Rectal smooth muscle tissue (tissue), 1 donor: ENCODE results near the gene PTBP2.

Source experiments
- H3K27ac ChIP-seq: one replicate; pipeline ENCODE4 v1.7.0; 2013; ENCODE audit warnings: low read depth, low read length, inconsistent platforms
- H3K27me3 ChIP-seq: one replicate; pipeline ENCODE4 v1.7.0; 2013; ENCODE audit warnings: low read length; ENCODE audit not compliant: control insufficient read depth, insufficient read depth
- H3K36me3 ChIP-seq: one replicate; pipeline ENCODE4 v1.7.0; 2013; ENCODE audit warnings: low read length; ENCODE audit not compliant: control insufficient read depth, insufficient read depth
- H3K4me1 ChIP-seq: one replicate; pipeline ENCODE4 v1.7.0; 2013; ENCODE audit warnings: low read length; ENCODE audit not compliant: control insufficient read depth, insufficient read depth
- H3K4me3 ChIP-seq: one replicate; pipeline ENCODE4 v1.7.0; 2013; ENCODE audit warnings: low read length
- H3K9ac ChIP-seq: one replicate; pipeline ENCODE4 v1.7.0; 2013; ENCODE audit warnings: low read length

Gene PTBP2

DNA sequence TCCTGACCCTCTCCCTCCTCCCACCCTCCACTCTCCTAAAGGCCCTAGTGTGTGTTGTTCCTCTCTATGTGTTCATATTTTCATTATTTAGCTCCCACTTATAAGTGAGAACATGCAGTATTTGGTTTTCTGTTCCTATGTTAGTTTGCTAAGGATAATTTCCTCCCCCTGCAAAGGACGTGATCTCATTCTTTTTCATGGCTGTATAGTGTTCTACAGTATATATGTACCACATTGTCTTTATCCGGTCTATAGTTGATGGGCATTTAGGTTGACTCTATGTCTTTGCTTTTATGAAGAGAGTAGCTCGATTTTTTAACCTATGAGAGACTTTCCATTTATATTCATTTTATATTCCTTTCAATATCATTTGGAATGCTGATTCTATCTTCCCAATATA lies 7.9 kb upstream of the PTBP2 start:
- Histone ChIP-seq H3K9ac (no peak overlapping the region), H3K27ac (no peak overlapping the region), H3K36me3 (no peaks in the 10 kb centered on the region), H3K4me1 (no peaks in the 10 kb centered on the region), H3K4me3 (no peak overlapping the region), H3K27me3 (no peaks in the 10 kb centered on the region)

GRCh38 chr1:96714881-96715280 lies 6.7 kb upstream of the PTBP2 start:
- Histone ChIP-seq H3K4me1 (no peaks in the 10 kb centered on the region), H3K27me3 (no peaks in the 10 kb centered on the region), H3K9ac (no peak overlapping the region), H3K27ac (no peak overlapping the region), H3K36me3 (no peaks in the 10 kb centered on the region), H3K4me3 (no peak overlapping the region)

DNA sequence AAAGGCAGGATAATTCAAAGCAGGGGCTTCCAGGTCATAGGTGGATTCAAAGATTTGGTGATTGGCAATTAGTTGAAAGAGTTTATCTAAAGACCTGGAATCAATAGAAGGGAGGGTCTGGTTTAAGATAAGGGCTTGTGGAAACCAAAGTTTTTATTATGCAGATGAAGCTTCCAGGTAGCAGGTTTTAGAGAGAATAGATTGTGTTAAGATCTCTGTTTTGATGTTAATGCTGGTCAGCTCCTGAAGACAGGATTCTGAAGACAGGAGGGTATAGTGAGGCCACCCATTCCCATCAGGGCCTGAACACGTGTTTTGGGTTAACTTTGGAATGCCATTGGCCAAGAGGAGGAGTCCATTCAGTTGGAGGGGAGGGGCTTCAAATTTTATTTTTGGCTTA lies 6.1 kb upstream of the PTBP2 start:
- H3K4me1 ChIP-seq = no peaks in the 10 kb centered on the region
- H3K4me3 ChIP-seq = no peak overlapping the region
- no peak overlapping the region for H3K9ac ChIP-seq
- H3K36me3 ChIP-seq = no peaks in the 10 kb centered on the region
- no peak overlapping the region for H3K27ac ChIP-seq
- H3K27me3 ChIP-seq = no peaks in the 10 kb centered on the region

- Histone ChIP-seq H3K27me3 (no peaks in the 10 kb centered on the region), H3K36me3 (peaks cover 3% of the 10 kb centered on the region), H3K27ac (peak overlapping the region; percentile 99), H3K9ac (peak overlapping the region; percentile 83), H3K4me3 (peak overlapping the region; percentile 98), H3K4me1 (peaks cover 10% of the 10 kb centered on the region)
Measured at GRCh38 chr1:96721053-96721415, 550 bp upstream of the PTBP2 start.

- peak overlapping the region; percentile 99 for H3K27ac ChIP-seq
- peak overlapping the region; percentile 97 for H3K9ac ChIP-seq
- peaks cover 13% of the 10 kb centered on the region for H3K4me1 ChIP-seq
- peak overlapping the region; percentile 98 for H3K4me3 ChIP-seq
- H3K36me3 ChIP-seq = peaks cover 3% of the 10 kb centered on the region
- no peaks in the 10 kb centered on the region for H3K27me3 ChIP-seq
Measured at GRCh38 chr1:96722161-96722922, 758 bp downstream of the PTBP2 start.

GRCh38 chr1:96722958-96723357 lies 1.4 kb downstream of the PTBP2 start:
- peak overlapping the region; percentile 70 for H3K9ac ChIP-seq

GRCh38 chr1:96723377-96723776 lies 1.8 kb downstream of the PTBP2 start:
- Histone ChIP-seq H3K27me3 (no peaks in the 10 kb centered on the region), H3K27ac (peak overlapping the region; percentile 99), H3K4me3 (peak overlapping the region; percentile 98)

More at GRCh38 chr1:96722958-96723357, 1.4 kb downstream of the PTBP2 start:
- Histone ChIP-seq H3K27ac (peak overlapping the region; percentile 99), H3K4me1 (peaks cover 13% of the 10 kb centered on the region), H3K4me3 (peak overlapping the region; percentile 98), H3K27me3 (no peaks in the 10 kb centered on the region), H3K36me3 (peaks cover 3% of the 10 kb centered on the region)

GRCh38 chr1:96723936-96724335 lies 2.4 kb downstream of the PTBP2 start:
- Histone ChIP-seq H3K27me3 (no peaks in the 10 kb centered on the region), H3K4me3 (no peak overlapping the region), H3K27ac (no peak overlapping the region), H3K9ac (no peak overlapping the region), H3K36me3 (peaks cover 3% of the 10 kb centered on the region), H3K4me1 (peaks cover 14% of the 10 kb centered on the region)

More at GRCh38 chr1:96723377-96723776, 1.8 kb downstream of the PTBP2 start:
- Histone ChIP-seq H3K4me1 (peaks cover 14% of the 10 kb centered on the region), H3K36me3 (peaks cover 3% of the 10 kb centered on the region), H3K9ac (no peak overlapping the region)

GRCh38 chr1:96727860-96728259 lies 6.3 kb downstream of the PTBP2 start:
- Histone ChIP-seq H3K27me3 (no peaks in the 10 kb centered on the region), H3K36me3 (peaks cover 3% of the 10 kb centered on the region), H3K4me1 (peaks cover 9% of the 10 kb centered on the region), H3K9ac (no peak overlapping the region), H3K4me3 (no peak overlapping the region), H3K27ac (no peak overlapping the region)

DNA sequence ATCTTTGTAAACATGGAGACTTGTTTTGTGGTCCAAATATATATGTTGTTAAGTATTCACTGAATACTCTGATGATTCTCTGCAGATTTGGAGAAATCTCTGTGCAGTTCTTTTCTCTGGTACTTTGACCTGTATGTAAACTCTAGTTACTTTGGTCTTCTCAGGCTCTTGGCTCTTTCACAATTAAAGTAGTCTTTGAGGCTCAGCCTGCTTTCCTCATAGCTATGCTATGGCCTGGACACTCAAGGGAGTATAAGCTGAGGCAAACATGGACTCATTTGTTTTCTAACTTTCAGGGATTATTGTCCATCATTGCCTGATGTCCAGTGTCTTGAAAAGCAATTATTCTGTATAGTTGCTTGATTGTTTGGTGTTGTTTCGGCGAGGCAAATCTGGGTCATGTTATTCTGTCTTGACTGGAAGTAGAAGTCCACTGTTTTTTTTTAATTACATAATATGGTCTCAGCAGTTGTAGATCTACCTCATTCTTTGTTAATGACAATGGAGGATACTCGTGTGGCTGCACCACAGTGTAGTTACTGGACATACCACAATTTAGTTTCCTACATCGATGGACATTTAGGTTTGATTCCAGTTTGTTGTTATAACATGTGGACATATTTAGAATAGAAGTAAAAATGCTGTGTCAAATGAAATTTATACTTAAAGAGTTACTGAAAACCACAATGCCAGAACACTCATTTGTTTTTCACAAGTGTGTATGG lies 9.2 kb downstream of the PTBP2 start:
- Histone ChIP-seq H3K9ac (no peak overlapping the region), H3K36me3 (no peaks in the 10 kb centered on the region), H3K4me1 (peaks cover 4% of the 10 kb centered on the region), H3K27me3 (no peaks in the 10 kb centered on the region), H3K27ac (no peak overlapping the region), H3K4me3 (no peak overlapping the region)

GRCh38 chr1:96741335-96741734 lies 19.8 kb downstream of the PTBP2 start:
- H3K4me3 ChIP-seq = no peak overlapping the region
- H3K36me3 ChIP-seq = no peaks in the 10 kb centered on the region
- H3K9ac ChIP-seq = no peak overlapping the region
- no peak overlapping the region for H3K27ac ChIP-seq
- H3K4me1 ChIP-seq = peaks cover 2% of the 10 kb centered on the region
- no peaks in the 10 kb centered on the region for H3K27me3 ChIP-seq

DNA sequence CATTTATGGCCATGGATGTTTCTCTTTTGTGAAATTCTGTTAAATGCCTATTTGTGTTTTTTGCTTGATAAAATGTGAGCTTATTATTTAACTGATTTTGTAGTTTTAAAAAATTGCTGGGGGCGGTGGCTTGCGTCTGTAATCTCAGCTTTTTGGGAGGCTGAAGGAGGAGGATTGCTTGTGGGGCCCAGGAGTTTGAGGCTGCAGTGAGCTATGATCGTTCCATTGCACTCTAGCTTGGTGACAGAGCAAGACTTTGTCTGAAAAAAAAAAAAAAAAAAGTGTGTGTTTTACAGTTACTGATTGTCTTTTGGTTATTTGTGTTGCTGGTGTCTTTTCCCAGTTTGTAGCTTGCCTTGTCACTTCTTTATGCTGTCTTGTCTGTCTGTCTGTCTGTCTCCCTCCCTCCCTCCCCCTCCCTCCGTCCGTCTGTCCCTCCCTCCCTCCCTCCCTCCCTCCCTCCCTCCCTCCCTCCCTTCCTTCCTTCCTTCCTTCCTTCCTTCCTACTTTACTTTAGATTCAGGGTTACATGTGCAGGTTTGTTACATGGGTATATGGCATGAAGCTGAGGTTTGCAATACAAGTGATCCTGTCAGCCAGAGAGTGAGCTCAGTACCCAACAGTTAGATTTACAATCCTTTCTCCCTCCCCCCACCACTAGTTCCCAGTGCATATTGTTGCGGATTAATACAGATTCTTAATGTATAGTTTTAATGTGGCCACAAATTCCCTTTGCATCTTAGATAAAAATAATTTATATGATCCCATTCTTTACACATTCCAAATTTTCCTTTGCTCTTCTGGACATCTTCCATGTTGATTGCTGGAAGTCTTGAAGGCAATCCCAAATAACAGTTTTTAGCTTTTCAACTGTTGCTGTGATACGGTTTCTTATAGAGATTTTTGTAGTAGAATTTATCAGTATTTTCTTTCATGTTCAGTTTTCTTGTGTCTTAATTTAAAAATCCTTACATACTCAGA lies 25.1 kb downstream of the PTBP2 start:
- Histone ChIP-seq H3K9ac (no peak overlapping the region), H3K36me3 (no peaks in the 10 kb centered on the region), H3K27ac (no peak overlapping the region), H3K4me1 (peaks cover 2% of the 10 kb centered on the region), H3K4me3 (no peak overlapping the region), H3K27me3 (no peaks in the 10 kb centered on the region)
